ENCODE results near the gene NCKAP5.

- TF ChIP-seq POLR2A (IDR thresholded peaks at IDR 0.05; ENCODE audit: low read depth, low read length), result no peak
- TF ChIP-seq POLR2AphosphoS5 (IDR thresholded peaks at IDR 0.05; ENCODE audit: low read depth, low read length), result no peak
- TF ChIP-seq TAF1 (IDR thresholded peaks at IDR 0.05; ENCODE audit: borderline replicate concordance, low read depth, low read length), result no peak
Measured at GRCh38 chr2:133503323-133503722, 64.9 kb downstream of the NCKAP5 start.

Data from GM12892 (cell line).